Activated gamma-delta T cell treated with Interleukin-2 at 50 U/mL for 16 hours (primary cell): ENCODE data around the gene CYS1.
A peak's percentile ranks its signal among the peaks of the same experiment; 100 is the strongest.

Experiments
- DNase-seq: peaks from one replicate; pipeline ENCODE4 v3.0.0-alpha.2; 2020

CYS1 gene

GRCh38 chr2:10091182-10091888 lies 11.1 kb upstream of the CYS1 start:
- DNase-seq, result no peak

DNA sequence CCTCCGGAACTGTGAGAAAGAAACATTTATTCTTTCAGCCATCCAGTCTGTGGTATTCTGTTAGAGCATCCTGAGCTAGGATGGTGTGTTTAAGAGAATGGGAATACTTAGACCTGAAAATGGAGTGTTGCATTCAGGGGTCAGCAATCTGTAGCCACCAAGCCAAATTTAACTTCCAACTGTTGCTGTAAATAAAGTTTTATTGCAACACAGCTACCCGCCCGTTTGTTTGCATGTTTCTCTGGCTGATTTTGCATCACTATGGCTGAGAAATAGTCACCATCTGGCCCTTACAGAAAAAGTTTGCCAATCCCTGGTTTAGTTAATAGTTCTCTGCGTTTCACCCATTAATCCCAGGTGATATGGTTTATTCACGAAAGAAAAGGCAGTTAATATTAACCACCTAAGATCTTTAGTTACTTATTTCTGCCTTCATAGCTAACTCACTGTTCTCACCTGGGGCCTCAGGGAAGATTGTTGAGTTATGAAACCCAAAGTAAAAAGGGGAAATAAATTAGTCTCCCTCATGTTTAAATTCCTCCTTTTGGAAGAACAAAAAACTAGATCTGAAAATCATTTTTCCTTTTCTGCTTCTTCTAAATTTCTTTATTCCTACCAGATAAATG lies 9.5 kb upstream of the CYS1 start:
- no peak for DNase-seq

DNA sequence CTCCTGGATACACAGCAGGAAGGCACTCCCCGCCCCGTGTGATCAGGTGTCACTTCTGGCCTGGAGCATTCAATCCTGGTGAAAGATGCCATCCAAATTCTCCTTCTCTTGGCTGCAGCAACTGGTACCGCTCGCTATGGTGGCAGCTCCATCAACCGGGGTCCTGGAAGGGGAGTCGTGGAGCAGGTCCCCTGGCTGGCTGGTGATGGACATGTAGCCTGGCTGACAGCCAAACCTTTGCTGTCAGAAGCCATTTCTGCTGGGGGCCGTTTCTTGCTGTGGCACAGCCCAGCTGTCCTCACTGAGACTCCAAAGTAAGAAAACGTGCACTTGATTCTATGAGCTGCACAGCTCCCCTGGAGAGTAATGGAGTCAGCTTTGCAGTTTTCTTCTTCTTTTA lies 7.1 kb upstream of the CYS1 start:
- no peak for DNase-seq

- no peak for DNase-seq
Measured at GRCh38 chr2:10086950-10087349, 6.7 kb upstream of the CYS1 start.

DNA sequence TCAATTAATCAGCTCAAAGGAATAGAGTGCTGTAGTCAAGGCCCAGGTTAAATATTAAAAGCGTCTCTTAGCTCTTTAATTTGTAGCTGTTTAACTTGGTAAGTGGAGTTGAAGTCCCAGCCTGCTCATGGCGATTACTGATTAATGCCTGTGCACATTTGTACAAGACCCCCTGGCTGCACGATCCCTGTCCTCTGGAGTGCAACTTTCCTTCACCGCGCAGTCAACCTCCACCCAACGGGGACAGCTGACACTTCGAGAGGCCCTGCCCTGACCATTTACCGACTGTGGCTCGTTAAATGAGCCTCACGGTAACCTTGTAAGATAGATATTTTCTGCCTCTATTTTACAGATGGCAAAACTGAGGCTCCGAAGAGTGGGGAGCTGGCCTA lies 5.5 kb upstream of the CYS1 start:
- DNase-seq, result no peak

- no peak for DNase-seq
Measured at GRCh38 chr2:10085043-10085667, 4.9 kb upstream of the CYS1 start.

GRCh38 chr2:10084223-10084865 lies 4.1 kb upstream of the CYS1 start:
- DNase-seq, result no peak

DNA sequence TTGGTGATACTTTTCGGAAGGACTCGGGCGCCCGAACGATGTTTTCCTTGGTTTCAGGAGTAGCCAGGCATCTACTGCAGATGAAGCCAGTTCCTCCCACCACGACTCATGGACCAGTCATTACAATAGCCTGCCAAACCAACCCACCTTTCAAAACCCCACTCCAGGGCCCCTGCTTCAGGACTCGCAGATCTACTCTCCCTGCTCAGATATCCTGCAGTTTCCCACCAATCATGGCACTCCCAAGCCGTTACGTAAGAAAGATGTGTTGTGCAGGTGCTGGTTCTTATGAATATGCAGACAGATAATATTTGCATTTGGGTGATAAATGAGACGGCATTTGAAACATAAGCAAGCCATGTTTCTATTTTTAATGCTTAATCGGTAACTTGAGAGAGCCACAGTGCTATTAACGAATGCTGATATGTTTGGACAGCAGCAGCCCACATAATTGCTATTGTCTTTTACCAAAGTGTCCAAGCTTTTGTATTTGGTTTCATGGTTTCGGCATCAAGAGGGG lies 3.5 kb upstream of the CYS1 start:
- no peak for DNase-seq

DNA sequence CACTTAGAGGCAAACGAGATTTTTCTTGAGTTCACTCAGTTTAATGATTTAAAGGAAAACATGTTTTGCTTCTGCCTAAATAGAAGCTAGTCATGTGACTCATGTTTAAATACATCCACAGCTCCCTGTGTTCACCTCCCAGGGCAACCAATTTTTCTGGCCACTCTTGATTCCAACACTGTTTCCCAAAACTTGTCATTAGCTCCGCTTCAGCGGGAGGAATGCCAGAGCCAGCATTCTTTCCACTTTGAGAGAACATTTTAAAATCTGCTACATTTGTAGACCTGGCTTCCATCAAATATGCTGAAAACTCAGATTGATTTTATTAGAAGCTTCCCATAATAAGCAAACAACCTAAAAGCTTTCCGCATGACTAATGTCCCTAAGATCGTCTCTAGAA lies 2.8 kb upstream of the CYS1 start:
- no peak for DNase-seq

- DNase-seq, result peak; percentile 14
Measured at GRCh38 chr2:10080536-10081304, 509 bp upstream of the CYS1 start.

DNA sequence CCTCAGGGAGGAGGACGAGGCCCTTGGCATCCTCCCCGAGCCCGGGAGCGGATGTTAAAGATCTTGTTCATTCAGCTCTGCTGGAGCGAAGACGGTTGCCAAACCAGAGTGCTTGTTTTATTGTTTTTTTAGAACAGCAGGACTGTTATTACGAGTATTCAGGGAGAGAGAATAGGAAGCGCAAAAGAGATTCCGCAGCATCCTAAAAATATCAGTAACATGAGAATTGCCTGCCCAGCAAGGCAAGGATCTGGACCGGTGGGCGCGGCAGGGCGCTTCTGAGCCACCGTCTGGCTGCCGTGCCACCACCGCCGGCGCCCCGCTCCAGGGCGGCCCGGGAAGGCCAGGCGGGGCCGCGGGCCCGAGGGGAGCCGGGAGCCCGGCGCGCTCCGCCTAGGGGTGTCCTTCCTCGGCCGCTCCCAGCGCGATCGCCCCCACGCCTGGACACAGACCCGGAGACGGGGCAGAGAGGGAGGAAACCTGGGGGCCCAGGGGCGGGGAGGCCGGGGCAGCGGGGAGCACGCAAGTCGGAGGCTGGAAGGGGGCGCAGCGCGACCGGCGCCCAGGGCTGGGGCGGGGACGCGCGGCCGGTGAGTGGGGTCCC lies 843 bp downstream of the CYS1 start:
- no peak for DNase-seq

GRCh38 chr2:10078704-10079265 lies 1.4 kb downstream of the CYS1 start:
- DNase-seq, result no peak

DNA sequence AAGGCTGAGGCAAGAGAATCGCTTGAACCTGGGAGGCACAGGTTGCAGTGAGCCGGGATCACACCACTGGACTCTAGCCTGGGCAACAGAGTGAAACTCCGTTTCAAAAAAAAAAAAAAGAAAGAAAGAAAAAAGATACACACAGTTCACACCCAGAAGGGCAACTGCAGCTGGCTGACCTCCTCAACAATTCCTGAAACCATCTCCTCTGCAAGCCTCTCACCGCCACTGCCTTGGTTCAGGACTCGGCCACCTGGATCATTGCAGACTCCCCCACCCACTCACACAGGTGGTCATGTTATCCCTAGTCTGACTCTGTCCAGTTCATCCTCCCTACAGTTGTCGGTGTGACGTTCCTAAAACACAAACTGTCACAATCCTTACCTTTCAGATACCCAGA lies 2.2 kb downstream of the CYS1 start:
- DNase-seq, result no peak

DNA sequence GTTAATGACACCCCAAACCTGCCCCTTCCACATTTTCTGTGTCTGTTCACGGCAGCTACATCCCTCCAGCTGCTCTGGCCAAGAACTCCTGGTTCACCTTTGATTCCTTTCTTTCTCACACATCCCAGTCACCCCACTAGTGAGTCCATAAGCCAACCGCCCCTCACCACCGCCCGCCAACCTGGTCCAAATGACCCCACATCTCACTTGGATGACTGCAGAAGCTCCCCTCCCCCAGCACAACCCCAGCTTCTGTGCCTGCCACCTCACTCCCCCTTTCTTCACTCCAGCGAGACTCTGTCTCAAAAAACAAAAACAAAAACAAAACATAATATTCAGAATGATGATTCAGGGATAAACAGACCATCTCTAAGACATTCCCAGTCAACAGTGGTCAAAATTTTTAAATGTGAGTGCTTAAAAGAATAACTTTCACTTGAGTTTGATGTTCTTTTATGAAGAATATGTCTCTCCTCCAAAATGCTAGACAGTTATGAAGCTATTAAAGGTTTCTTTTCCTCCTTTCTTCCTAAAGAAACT lies 3.2 kb downstream of the CYS1 start:
- no peak for DNase-seq

- DNase-seq, result no peak
Measured at GRCh38 chr2:10076511-10076910, 3.7 kb downstream of the CYS1 start.

- DNase-seq, result no peak
Measured at GRCh38 chr2:10075571-10076209, 4.5 kb downstream of the CYS1 start.

- DNase-seq, result no peak
Measured at GRCh38 chr2:10075101-10075500, 5.1 kb downstream of the CYS1 start.

DNA sequence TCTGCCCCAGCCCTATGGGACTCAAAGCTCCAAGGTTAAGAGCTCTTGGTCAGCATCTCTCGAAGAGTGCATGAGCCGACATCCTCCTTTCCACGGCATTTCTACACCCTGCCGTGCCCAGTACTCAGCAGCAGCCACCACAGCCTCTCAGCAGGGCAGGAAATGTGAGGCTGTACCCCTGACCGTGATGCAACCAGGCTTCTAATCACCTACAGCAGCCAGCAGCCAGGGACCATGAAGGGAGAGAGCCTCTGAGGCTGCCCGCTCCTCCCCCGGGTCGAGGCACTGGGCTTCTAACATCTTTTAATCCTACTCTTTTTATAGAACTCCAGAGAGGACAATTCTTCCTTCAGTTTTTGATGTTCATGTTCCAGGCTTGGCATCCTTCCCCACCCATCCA lies 6.5 kb downstream of the CYS1 start:
- no peak for DNase-seq

DNA sequence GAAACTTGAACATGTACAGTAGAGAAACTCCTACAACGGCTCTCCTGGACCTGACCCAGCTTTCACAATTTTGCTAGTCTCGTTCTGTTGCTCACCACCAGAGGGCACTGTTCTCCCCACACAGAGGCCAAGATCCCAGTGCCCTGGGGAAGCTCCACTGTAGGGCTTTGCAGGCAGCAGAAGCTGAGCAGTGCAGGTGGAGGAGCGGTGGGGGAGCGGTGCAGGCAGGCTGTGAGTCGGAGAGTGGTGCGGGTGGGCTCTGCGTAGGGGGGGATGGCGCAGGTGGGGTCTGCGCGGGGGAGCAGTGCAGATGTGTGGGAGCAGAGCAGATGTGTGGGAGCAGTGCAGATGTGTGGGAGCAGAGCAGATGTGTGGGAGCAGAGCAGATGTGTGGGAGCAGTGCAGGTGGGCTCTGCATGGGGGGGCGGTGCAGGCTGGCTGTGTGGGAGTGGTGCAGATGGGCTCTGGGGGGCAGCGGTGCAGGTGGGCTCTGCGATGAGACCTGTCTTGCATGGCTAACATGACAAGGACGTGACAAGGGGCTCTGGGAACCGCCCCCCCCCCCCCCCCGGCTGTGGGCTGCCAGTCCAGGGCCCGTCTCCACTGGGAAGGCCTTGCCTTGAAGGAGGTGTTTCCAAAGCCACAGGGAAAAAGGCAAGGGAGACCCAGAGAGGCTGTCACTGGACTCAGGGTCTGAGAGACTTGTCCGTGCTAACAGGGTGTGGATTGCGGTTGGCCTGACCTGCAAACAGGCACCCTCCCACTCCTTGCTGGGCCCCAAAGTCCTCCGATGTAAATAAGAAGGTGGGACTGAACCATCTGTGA lies 7.3 kb downstream of the CYS1 start:
- peak; percentile 76 for DNase-seq

GRCh38 chr2:10071595-10071994 lies 8.6 kb downstream of the CYS1 start:
- no peak for DNase-seq
